Loucy (cell line): Measurements from ENCODE around the gene CAPZA1.

ENCODE experiments used
- H2AFZ ChIP-seq: fragments of 200-600 bp; sonication (generic); 2 replicates; pipeline ENCODE4 v1.6.0; 2016; ENCODE audit warnings: antibody characterized with exemption, mild to moderate bottlenecking, low read length, moderate library complexity
- H3F3A ChIP-seq: fragments of 200-600 bp; 2 replicates; pipeline ENCODE4 v1.6.0; 2016; ENCODE audit warnings: antibody characterized with exemption, low read depth, mild to moderate bottlenecking
- H3K27me3 ChIP-seq: fragments of 200-600 bp; sonication (generic); 2 replicates; pipeline ENCODE4 v1.6.1; 2014; ENCODE audit warnings: low read length, mild to moderate bottlenecking; ENCODE audit not compliant: insufficient read depth, poor library complexity, severe bottlenecking
- H3K36me3 ChIP-seq: fragments of 200-600 bp; sonication (generic); 2 replicates; pipeline ENCODE4 v1.6.1; 2016; ENCODE audit warnings: low read length; ENCODE audit not compliant: insufficient read depth
- H3K4me1 ChIP-seq: fragments of 200-600 bp; sonication (generic); 2 replicates; pipeline ENCODE4 v1.5.1; 2014; ENCODE audit warnings: low read length, mild to moderate bottlenecking; ENCODE audit not compliant: insufficient read depth, poor library complexity, severe bottlenecking
- H3K4me2 ChIP-seq: fragments of 200-600 bp; sonication (generic); 2 replicates; pipeline ENCODE4 v1.6.0; 2014; ENCODE audit warnings: antibody characterized with exemption, low read length, low read depth, mild to moderate bottlenecking; ENCODE audit not compliant: poor library complexity, severe bottlenecking
- H3K4me3 ChIP-seq: fragments of 200-600 bp; sonication (generic); 2 replicates; pipeline ENCODE4 v1.5.1; 2014; ENCODE audit warnings: low read length, mild to moderate bottlenecking, mixed read lengths; ENCODE audit not compliant: poor library complexity, severe bottlenecking
- H3K79me2 ChIP-seq: fragments of 200-600 bp; sonication (generic); 2 replicates; pipeline ENCODE4 v1.6.1; 2014; ENCODE audit warnings: low read length; ENCODE audit not compliant: insufficient read depth
- H3K9ac ChIP-seq: fragments of 200-600 bp; sonication (generic); 2 replicates; pipeline ENCODE4 v1.6.0; 2014; ENCODE audit warnings: mild to moderate bottlenecking, low read depth, low read length, moderate library complexity; ENCODE audit not compliant: poor library complexity, severe bottlenecking
- H3K9me2 ChIP-seq: fragments of 200-600 bp; sonication (generic); replicated peaks from 2 replicates; pipeline ENCODE4 v1.6.1; 2016; ENCODE audit warnings: low read depth, low read length, mixed read lengths
- H3K9me3 ChIP-seq: fragments of 200-600 bp; sonication (generic); 2 replicates; pipeline ENCODE4 v1.6.1; 2014; ENCODE audit warnings: mild to moderate bottlenecking, antibody characterized with exemption, low read length, low read depth; ENCODE audit not compliant: insufficient read depth
- H4K20me1 ChIP-seq: fragments of 200-600 bp; sonication (generic); 2 replicates; pipeline ENCODE4 v1.6.0; 2014; ENCODE audit warnings: antibody characterized with exemption, low read length, mild to moderate bottlenecking; ENCODE audit not compliant: insufficient read depth, poor library complexity, severe bottlenecking
- EZH2phosphoT487 ChIP-seq: fragments of 200-600 bp; IDR thresholded peaks from 2 replicates; pipeline ENCODE4 v1.6.1; 2018; ENCODE audit warnings: antibody characterized with exemption, mild to moderate bottlenecking, moderate library complexity, borderline replicate concordance
- TF ChIP-seq, protein P1 (sequence below): fragments of 200-600 bp; sonication (generic); conservative IDR thresholded peaks from 2 replicates; pipeline ENCODE4 v1.5.1; 2014; ENCODE audit warnings: mild to moderate bottlenecking, antibody characterized with exemption, low read length

The CAPZA1 gene

DNA sequence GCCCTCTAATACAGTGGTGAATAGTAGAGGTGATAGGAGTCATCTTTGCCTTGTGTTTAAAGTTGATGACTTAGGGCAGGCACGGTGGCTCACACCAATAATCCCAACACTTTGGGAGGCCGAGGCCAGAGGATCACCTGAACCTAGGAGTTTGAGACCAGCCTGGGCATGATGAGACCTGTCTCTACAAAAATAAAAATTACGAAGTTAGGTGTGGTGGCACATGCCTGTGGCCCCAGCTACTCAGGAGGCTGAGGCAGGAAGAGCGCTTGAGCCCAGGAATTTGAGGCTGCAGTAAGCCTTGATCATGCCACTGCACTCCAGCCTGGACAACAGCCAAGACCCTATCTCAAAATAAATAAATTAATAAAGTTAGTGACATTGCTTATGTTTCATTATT lies 26.6 kb downstream of the CAPZA1 start:
- H3K4me1 ChIP-seq, result no peaks in the 10 kb centered on the region
- H3K4me2 ChIP-seq, result no peak overlapping the region
- H4K20me1 ChIP-seq, result peaks cover 70% of the 10 kb centered on the region
- H3K9me2 ChIP-seq, result no peaks in the 10 kb centered on the region
- H3K79me2 ChIP-seq, result peaks cover 77% of the 10 kb centered on the region
- TF ChIP-seq, protein P1, sequence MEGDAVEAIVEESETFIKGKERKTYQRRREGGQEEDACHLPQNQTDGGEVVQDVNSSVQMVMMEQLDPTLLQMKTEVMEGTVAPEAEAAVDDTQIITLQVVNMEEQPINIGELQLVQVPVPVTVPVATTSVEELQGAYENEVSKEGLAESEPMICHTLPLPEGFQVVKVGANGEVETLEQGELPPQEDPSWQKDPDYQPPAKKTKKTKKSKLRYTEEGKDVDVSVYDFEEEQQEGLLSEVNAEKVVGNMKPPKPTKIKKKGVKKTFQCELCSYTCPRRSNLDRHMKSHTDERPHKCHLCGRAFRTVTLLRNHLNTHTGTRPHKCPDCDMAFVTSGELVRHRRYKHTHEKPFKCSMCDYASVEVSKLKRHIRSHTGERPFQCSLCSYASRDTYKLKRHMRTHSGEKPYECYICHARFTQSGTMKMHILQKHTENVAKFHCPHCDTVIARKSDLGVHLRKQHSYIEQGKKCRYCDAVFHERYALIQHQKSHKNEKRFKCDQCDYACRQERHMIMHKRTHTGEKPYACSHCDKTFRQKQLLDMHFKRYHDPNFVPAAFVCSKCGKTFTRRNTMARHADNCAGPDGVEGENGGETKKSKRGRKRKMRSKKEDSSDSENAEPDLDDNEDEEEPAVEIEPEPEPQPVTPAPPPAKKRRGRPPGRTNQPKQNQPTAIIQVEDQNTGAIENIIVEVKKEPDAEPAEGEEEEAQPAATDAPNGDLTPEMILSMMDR, result no peak
- TF ChIP-seq EZH2phosphoT487, result no peak
- no peaks in the 10 kb centered on the region for H3K9me3 ChIP-seq
- no peaks in the 10 kb centered on the region for H3F3A ChIP-seq
- H3K36me3 ChIP-seq, result peaks cover 64% of the 10 kb centered on the region
- H3K9ac ChIP-seq, result no peak overlapping the region
- H3K4me3 ChIP-seq, result no peak overlapping the region
- no peak overlapping the region for H2AFZ ChIP-seq
- no peaks in the 10 kb centered on the region for H3K27me3 ChIP-seq

DNA sequence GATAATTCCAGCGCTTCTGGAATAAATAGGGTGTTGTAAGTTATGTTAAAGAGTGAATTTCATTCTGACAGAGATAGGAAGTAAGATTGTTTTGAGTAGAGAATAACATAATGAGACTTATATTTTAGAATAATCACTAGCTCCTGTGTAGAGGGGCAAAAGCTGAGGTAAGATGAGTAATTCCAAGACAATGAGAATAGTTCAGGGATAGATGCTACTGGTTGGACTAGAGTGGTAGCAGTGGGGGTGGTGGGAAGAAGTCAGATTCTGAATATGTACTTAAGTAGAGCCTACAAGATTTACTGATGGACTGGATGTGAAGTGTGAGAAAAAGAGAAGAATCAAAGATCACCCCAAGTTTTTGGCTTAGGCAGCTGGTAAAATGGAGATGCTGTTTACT lies 31.6 kb downstream of the CAPZA1 start:
- Histone ChIP-seq H3K4me2 (no peak overlapping the region), H3K36me3 (peaks cover 84% of the 10 kb centered on the region), H3K9ac (no peak overlapping the region), H3K9me3 (no peaks in the 10 kb centered on the region), H3K4me3 (no peak overlapping the region), H3F3A (no peaks in the 10 kb centered on the region), H3K79me2 (peaks cover 27% of the 10 kb centered on the region), H4K20me1 (peaks cover 25% of the 10 kb centered on the region), H3K9me2 (no peaks in the 10 kb centered on the region), H3K27me3 (no peaks in the 10 kb centered on the region), H2AFZ (no peak overlapping the region), H3K4me1 (no peaks in the 10 kb centered on the region)
- TF ChIP-seq, protein P1, result no peak
- no peak for TF ChIP-seq EZH2phosphoT487

DNA sequence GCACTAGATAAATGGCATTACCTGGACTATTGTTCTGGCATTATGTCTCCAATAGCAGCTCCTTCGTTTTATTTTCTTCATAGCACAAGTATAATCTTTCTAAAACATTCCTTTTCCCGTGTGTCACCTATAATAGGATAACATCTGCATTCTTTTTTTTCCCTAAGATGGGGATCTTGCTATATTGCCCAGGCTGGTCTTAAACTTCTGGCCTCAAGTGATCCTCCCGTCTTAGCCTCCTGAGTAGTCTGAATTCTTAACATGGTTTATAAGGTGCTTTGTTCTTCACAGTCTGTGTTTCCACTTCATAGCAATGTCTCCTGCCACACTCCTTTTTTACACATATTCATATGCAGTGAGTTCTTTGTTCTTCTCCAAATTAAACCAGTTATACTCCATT lies 46.2 kb downstream of the CAPZA1 start:
- no peaks in the 10 kb centered on the region for H3K27me3 ChIP-seq
- H3F3A ChIP-seq, result no peaks in the 10 kb centered on the region
- H3K9me2 ChIP-seq, result no peaks in the 10 kb centered on the region
- H3K4me1 ChIP-seq, result no peaks in the 10 kb centered on the region
- peaks cover 89% of the 10 kb centered on the region for H3K36me3 ChIP-seq
- no peak overlapping the region for H3K4me2 ChIP-seq
- H2AFZ ChIP-seq, result no peak overlapping the region
- H4K20me1 ChIP-seq, result no peaks in the 10 kb centered on the region
- no peak overlapping the region for H3K4me3 ChIP-seq
- H3K9me3 ChIP-seq, result no peaks in the 10 kb centered on the region
- no peaks in the 10 kb centered on the region for H3K79me2 ChIP-seq
- TF ChIP-seq, protein P1, result no peak
- no peak for TF ChIP-seq EZH2phosphoT487
- H3K9ac ChIP-seq, result no peak overlapping the region
